Suprapubic skin (tissue), 4 donors: ENCODE data around the gene LRCOL1. TPM values are rescaled to one million over a fixed set of nuclear protein-coding genes. Genes with fewer than 3 reads are reported as not detected.

Experiments
- DNase-seq, 2 donors: peaks; one replicate each; pipeline ENCODE4 v3.0.0-alpha.2; 2019; ENCODE audit warnings: low spot score in 2 of 2
- H3K27ac ChIP-seq: fragments of 200-600 bp; sonication (generic); one replicate; pipeline ENCODE4 v1.5.1; 2019
- H3K27me3 ChIP-seq: fragments of 200-600 bp; sonication (generic); one replicate; pipeline ENCODE4 v1.5.1; 2019
- H3K36me3 ChIP-seq: fragments of 200-600 bp; sonication (generic); one replicate; pipeline ENCODE4 v1.5.1; 2019
- H3K4me1 ChIP-seq: fragments of 200-600 bp; sonication (generic); one replicate; pipeline ENCODE4 v1.5.1; 2019
- H3K4me3 ChIP-seq: fragments of 200-600 bp; sonication (generic); one replicate; pipeline ENCODE4 v1.5.1; 2019; ENCODE audit warnings: mild to moderate bottlenecking
- H3K9me3 ChIP-seq: fragments of 200-600 bp; sonication (generic); one replicate; pipeline ENCODE4 v1.5.1; 2019
- EP300 ChIP-seq: sonication (generic); formaldehyde crosslinking; IDR thresholded peaks from one replicate; pipeline ENCODE4 v1.6.1; 2017; ENCODE audit warnings: antibody characterized with exemption
- POLR2A ChIP-seq, 2 donors: fragments of 450-650 bp; IDR thresholded peaks; one replicate each; pipeline ENCODE4 v1.6.1; 2017; ENCODE audit warnings: antibody characterized with exemption in 2 of 2, mild to moderate bottlenecking in 2 of 2, moderate library complexity in 2 of 2
- POLR2AphosphoS5 ChIP-seq, 3 donors: sonication (generic); formaldehyde crosslinking; IDR thresholded peaks; one replicate each; pipeline ENCODE4 v1.6.1; 2017; ENCODE audit warnings: antibody characterized with exemption in 3 of 3
- WGBS: methylation state at CpG from one replicate; pipeline ENCODE4 v1.1.5; 2018; 5-methylcytosine and 5-hydroxymethylcytosine counted together
- total RNA-seq, 4 donors: library from RNA; depleted of rRNA; stranded (reverse); fragments of >200 nt; gene quantifications; one replicate each; pipeline ENCODE4 v1.1.0, GENCODE V29; 2016
- TF ChIP-seq, protein P1 (sequence below), 2 donors: fragments of 200-600 bp in 1 of 2; fragments of 450-650 bp in 1 of 2; sonication (generic) in 1 of 2; IDR thresholded peaks; one replicate each; pipeline ENCODE4 v1.5.1; 2016 to 2019; ENCODE audit warnings: antibody characterized with exemption in 2 of 2, mild to moderate bottlenecking in 1 of 2, moderate library complexity in 1 of 2

Gene LRCOL1
- total RNA-seq, 4 donors from 2014 or later = not detected

DNA sequence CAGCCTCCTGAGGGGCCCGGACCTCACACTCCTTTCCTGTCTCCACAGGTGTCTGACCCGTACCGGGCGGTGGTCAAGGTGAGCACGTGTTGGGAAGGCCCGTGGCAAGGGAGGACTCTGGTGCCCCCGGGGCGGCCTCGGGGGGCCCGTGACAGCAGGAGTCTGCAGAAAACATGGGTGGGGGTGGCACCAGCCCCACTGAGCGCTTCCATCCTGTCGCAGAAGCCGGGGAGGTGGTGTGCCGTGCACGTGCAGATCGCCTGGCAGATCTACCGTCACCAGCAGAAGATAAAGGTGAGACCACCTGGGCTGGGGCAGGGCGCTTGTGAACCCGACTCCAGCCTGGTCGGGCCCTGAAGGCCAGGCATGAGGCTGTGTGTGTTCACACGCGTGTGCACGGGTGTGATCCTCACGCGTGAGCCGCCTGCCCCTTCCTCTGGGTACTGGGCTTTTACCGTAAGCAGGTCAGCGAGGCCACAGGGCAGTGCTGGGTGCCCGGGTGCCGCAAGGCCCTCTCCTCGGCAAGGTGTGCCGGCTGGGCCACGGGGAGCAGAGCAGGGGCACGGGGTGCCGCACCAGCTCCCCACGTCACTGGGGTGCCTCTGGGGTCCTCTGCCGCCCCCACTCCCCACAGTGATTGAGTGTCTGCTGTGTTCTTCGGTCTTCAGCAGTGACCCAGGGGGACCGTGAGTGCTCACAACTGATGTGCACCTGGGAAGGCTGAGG lies 35.9 kb downstream of the LRCOL1 start:
- H3K27me3 ChIP-seq = no peaks in the 10 kb centered on the region
- TF ChIP-seq POLR2A (IDR thresholded peaks at IDR 0.05) = no peak
- no peak for TF ChIP-seq EP300
- TF ChIP-seq, protein P1, sequence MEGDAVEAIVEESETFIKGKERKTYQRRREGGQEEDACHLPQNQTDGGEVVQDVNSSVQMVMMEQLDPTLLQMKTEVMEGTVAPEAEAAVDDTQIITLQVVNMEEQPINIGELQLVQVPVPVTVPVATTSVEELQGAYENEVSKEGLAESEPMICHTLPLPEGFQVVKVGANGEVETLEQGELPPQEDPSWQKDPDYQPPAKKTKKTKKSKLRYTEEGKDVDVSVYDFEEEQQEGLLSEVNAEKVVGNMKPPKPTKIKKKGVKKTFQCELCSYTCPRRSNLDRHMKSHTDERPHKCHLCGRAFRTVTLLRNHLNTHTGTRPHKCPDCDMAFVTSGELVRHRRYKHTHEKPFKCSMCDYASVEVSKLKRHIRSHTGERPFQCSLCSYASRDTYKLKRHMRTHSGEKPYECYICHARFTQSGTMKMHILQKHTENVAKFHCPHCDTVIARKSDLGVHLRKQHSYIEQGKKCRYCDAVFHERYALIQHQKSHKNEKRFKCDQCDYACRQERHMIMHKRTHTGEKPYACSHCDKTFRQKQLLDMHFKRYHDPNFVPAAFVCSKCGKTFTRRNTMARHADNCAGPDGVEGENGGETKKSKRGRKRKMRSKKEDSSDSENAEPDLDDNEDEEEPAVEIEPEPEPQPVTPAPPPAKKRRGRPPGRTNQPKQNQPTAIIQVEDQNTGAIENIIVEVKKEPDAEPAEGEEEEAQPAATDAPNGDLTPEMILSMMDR (IDR thresholded peaks at IDR 0.05) = no peak
- TF ChIP-seq POLR2AphosphoS5 (IDR thresholded peaks at IDR 0.05) = no peak
- peaks cover 87% of the 10 kb centered on the region for H3K36me3 ChIP-seq
- H3K27ac ChIP-seq = no peak overlapping the region
- no peak overlapping the region for H3K4me3 ChIP-seq
- H3K9me3 ChIP-seq = no peaks in the 10 kb centered on the region
- WGBS = 100% methylated on average over 7 of the region's 39 CpGs
- no peak for DNase-seq
- H3K4me1 ChIP-seq = peaks cover 5% of the 10 kb centered on the region

DNA sequence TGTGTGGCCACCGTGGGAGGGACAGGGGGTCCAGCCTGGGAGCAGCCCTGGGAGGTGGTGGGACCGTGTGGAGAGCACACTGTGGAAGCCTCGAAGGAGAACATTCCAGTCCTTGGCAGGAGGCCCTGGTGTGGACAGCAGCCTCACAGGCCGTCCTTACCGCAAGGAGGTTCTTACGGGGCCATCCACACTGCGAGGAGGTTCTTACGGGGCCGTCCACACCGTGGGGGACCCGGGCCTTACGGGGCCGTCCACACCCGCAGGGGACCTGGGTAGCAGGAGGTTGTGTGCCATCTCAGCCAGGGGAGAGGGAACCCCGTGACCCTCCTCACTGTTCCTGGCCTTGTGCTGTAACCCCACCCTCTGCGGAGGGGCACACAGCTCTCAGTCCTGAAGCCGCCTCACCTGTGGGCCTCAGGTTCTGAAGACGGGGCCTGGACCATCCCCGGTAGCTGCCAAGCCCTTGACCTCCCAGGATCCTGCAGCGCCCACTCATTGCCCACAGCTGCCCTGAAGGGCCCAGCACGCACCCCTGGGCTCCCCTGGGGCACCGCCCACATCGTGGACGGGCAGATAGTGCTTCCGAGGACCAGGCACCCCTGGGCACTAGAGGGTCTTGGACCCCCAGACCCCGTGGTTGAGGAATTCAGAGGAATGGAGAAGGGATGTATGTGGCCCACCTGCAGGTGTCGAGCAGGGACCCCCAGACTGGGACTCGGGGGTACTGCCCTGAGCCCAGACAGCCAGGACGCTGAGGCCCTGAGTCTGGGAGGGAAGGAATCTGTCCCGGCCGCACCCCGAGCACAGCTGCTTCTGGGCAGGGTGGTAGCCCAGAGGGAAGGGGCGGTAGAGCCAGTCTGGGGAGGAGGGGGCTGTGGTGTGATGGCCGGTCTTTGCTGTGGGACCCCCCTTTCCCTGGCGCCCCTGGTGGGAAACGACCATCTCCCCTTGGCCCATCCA lies 37.3 kb downstream of the LRCOL1 start:
- H3K27ac ChIP-seq = no peak overlapping the region
- H3K4me3 ChIP-seq = no peak overlapping the region
- TF ChIP-seq EP300 = no peak
- TF ChIP-seq, protein P1 (IDR thresholded peaks at IDR 0.05) = no peak
- no peak for TF ChIP-seq POLR2AphosphoS5 (IDR thresholded peaks at IDR 0.05)
- no peak for TF ChIP-seq POLR2A (IDR thresholded peaks at IDR 0.05)
- H3K36me3 ChIP-seq = peaks cover 76% of the 10 kb centered on the region
- 85% methylated on average over 8 of the region's 36 CpGs for WGBS
- no peaks in the 10 kb centered on the region for H3K4me1 ChIP-seq
- H3K9me3 ChIP-seq = no peaks in the 10 kb centered on the region
- no peaks in the 10 kb centered on the region for H3K27me3 ChIP-seq
- DNase-seq = no peak

DNA sequence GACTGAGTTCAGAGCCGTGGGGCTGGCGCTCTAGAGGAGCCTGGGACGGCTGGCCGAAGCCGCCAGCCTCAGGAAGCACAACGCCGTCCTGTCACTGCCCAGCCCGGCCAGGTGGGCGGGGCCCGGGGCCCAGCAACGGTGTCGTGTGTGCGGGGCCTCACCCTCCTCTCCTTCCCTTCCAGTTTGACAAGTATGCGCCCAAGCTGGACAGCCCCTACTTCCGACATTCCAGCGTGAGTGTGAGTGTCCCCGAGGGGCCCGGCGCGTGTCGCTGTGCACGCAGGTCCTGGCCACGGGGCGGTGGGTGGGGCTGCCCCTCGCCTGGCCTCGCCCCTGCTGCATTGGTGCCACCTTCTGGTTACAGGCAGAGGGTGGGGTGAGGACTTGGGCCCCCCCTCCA lies 38.3 kb downstream of the LRCOL1 start:
- TF ChIP-seq, protein P1 (IDR thresholded peaks at IDR 0.05) = no peak
- no peak for TF ChIP-seq EP300
- TF ChIP-seq POLR2AphosphoS5 (IDR thresholded peaks at IDR 0.05) = no peak
- no peak for TF ChIP-seq POLR2A (IDR thresholded peaks at IDR 0.05)
- H3K4me1 ChIP-seq = no peaks in the 10 kb centered on the region
- 60% methylated on average over 4 of the region's 26 CpGs for WGBS
- peaks cover 70% of the 10 kb centered on the region for H3K36me3 ChIP-seq
- no peak overlapping the region for H3K4me3 ChIP-seq
- no peak overlapping the region for H3K27ac ChIP-seq
- H3K27me3 ChIP-seq = no peaks in the 10 kb centered on the region
- DNase-seq = no peak
- no peaks in the 10 kb centered on the region for H3K9me3 ChIP-seq

DNA sequence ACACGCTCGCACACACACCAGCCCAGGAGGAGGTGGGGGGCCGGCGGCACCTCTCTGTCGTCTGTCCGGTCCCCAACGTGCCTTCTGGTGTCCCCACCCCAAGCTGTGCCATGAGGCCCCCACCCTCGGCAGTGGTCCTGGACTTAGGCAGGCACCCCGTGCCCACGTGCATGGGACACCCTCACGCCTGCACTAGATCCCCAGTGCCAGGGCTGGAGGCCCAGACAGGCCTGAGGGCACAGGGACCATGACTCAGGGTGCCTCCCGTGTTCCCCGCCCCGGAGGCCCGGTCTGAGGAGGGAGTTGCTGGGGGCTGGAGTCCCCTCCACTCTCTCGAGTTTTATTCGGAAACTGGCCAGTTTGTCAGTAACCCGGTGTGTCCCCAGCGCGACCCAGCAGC lies 38.8 kb downstream of the LRCOL1 start:
- DNase-seq = no peak
- H3K4me1 ChIP-seq = no peaks in the 10 kb centered on the region
- H3K9me3 ChIP-seq = no peaks in the 10 kb centered on the region
- H3K4me3 ChIP-seq = no peak overlapping the region
- H3K27me3 ChIP-seq = no peaks in the 10 kb centered on the region
- peaks cover 65% of the 10 kb centered on the region for H3K36me3 ChIP-seq
- no peak for TF ChIP-seq EP300
- no peak for TF ChIP-seq POLR2A (IDR thresholded peaks at IDR 0.05)
- TF ChIP-seq, protein P1 (IDR thresholded peaks at IDR 0.05) = no peak
- TF ChIP-seq POLR2AphosphoS5 (IDR thresholded peaks at IDR 0.05) = no peak
- H3K27ac ChIP-seq = no peak overlapping the region
- 77% methylated on average over 15 of the region's 20 CpGs for WGBS

DNA sequence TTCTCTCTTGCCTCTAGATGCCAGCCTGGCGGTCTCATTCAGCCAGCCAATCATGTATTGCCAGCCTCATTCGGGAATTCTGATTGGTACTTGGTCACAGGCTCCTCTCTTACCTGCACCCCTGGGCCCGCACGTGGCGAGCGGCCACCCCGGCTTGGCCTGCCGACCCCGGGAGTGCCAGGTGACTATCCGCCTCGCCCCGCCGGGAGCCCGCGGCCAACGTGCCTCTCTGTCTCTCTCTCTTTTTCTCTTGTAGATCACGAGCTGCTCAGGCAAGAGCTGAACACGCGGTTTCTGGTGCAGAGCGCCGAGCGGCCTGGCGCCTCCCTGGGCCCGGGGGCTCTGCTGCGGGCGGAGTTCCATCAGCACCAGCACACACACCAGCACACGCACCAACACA lies 39.3 kb downstream of the LRCOL1 start:
- WGBS = 82% methylated on average over 26 of the region's 27 CpGs
- no peaks in the 10 kb centered on the region for H3K9me3 ChIP-seq
- H3K27me3 ChIP-seq = no peaks in the 10 kb centered on the region
- peaks cover 62% of the 10 kb centered on the region for H3K36me3 ChIP-seq
- no peak for DNase-seq
- no peak overlapping the region for H3K27ac ChIP-seq
- TF ChIP-seq POLR2A (IDR thresholded peaks at IDR 0.05) (no peak), POLR2AphosphoS5 (IDR thresholded peaks at IDR 0.05) (no peak), EP300 (no peak)
- TF ChIP-seq, protein P1 (IDR thresholded peaks at IDR 0.05) = no peak
- H3K4me3 ChIP-seq = no peak overlapping the region
- H3K4me1 ChIP-seq = no peaks in the 10 kb centered on the region
